NCI-H146 (cell line): ENCODE measurements around the gene WDR46.

Experiments used
- DNase-seq: peaks from one replicate; lab custom pipeline; 2025; lab: John Stamatoyannopoulos, UW

WDR46 gene, protein sequence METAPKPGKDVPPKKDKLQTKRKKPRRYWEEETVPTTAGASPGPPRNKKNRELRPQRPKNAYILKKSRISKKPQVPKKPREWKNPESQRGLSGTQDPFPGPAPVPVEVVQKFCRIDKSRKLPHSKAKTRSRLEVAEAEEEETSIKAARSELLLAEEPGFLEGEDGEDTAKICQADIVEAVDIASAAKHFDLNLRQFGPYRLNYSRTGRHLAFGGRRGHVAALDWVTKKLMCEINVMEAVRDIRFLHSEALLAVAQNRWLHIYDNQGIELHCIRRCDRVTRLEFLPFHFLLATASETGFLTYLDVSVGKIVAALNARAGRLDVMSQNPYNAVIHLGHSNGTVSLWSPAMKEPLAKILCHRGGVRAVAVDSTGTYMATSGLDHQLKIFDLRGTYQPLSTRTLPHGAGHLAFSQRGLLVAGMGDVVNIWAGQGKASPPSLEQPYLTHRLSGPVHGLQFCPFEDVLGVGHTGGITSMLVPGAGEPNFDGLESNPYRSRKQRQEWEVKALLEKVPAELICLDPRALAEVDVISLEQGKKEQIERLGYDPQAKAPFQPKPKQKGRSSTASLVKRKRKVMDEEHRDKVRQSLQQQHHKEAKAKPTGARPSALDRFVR

DNA sequence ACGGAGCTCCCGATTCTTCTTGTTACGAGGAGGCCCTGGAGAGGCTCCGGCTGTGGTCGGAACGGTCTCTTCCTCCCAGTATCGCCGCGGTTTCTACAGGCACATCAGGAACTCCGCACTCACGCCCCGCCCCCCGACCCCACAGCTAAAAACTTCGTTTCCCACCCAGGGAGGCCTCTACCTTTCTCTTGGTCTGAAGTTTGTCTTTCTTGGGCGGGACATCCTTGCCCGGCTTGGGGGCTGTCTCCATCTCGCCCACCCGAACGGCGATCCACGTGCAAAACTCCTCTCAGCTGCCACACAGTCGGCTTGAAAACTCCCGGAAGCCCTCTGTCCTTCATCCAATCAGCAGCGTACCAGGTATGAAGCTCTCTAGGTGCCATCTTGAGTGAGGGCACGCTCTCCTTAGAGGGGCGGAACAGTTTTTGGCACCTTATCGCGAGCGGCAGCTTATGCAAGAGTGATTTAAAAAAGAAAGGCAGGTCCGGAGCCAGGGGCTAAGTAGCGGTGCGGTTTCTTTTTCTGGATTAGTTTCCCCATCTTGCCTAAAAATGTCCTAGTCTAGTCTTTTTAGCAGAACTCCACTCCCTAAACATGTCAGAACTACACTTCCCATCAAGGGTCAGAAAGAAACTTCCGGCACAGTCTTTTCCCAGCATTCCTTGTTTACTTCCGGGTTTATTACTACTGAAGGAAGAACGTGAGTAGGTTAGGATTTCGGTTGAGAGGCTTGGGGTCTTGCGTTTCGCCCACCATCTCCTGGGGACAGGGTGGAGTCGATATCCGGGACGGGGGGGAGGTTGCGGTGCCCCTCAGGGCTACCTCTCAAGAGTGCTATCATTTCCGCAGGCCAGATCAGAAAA, at the start of gene WDR46, which contains the start of gene PFDN6:
WDR46 (minus strand) TSS at position 319 of the 863 bp plus-strand sequence; CDS start at position 250, 69 bp downstream.
PFDN6 (plus strand) TSS at position 681 of the 863 bp plus-strand sequence. CDS start 256 bp downstream, outside the sequence.
- DNase-seq = peak; percentile 83

- DNase-seq = no peak
Observed at GRCh38 chr6:33336495-33336894, 47.5 kb upstream of the WDR46 start.

DNA sequence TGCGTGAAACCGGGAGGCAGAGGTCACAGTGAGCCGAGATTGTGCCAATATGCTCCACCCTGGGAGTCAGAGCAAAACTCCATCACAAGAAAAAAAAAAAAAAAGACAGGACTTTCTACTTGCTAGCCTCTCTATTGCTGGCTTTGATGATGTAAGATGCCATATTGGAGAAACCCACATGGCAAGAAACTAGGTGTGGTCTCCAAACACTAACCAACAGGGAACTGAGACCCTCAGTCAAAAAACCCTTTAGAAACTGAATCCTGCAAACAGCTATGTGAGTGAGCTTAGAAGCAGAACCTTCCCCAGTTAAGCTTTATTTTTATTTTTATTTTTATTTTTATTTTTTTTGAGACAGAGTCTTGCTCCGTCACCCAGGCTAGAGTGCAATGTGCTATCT, 46.9 kb upstream of the WDR46 start:
- no peak for DNase-seq

DNA sequence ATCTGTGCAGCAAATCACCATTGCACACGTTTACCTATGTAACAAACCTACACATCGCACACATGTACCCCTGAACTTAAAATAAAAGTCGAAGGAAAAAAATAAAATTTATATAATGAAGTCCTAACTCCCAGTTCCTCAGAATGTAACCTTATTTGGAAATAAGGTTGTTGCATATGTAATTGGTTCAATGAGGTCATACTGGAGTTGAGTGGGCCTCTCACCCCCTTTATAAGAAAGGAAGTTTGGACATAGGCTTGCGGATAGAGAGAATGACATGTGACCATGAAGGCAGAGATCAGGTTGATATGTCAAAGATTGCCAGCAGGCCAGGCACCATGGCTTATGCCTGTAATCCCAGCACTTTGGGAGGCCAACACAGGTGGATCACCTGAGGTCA, 44.6 kb upstream of the WDR46 start:
- no peak for DNase-seq

- DNase-seq = no peak
Observed at GRCh38 chr6:33330736-33331135, 41.7 kb upstream of the WDR46 start.

- no peak for DNase-seq
Observed at GRCh38 chr6:33329058-33329457, 40.0 kb upstream of the WDR46 start.

- peak; percentile 50 for DNase-seq
Observed at GRCh38 chr6:33324125-33324524, 35.1 kb upstream of the WDR46 start.

- peak; percentile 89 for DNase-seq
Observed at GRCh38 chr6:33323623-33323948, 34.5 kb upstream of the WDR46 start.

DNA sequence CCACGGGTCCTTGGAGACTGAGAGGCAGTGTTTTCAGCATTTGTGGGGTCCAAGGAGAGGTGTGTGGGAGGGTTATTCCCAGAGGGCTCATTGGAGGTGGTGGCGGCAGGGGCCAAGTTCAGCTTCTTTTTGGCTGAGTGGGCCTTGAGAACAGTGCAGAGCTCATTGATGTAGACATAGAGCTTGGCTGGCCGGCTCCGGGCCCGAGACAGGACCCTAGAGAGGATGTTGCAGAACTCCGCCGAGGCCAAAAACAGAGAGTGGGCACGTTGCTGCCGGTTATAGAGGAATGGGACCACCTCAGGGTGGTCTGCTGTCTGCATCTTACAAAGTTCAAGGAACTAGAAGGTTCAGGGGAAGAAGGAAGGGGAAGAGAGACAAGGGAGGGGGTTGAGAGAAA, 32.2 kb upstream of the WDR46 start:
- no peak for DNase-seq

DNA sequence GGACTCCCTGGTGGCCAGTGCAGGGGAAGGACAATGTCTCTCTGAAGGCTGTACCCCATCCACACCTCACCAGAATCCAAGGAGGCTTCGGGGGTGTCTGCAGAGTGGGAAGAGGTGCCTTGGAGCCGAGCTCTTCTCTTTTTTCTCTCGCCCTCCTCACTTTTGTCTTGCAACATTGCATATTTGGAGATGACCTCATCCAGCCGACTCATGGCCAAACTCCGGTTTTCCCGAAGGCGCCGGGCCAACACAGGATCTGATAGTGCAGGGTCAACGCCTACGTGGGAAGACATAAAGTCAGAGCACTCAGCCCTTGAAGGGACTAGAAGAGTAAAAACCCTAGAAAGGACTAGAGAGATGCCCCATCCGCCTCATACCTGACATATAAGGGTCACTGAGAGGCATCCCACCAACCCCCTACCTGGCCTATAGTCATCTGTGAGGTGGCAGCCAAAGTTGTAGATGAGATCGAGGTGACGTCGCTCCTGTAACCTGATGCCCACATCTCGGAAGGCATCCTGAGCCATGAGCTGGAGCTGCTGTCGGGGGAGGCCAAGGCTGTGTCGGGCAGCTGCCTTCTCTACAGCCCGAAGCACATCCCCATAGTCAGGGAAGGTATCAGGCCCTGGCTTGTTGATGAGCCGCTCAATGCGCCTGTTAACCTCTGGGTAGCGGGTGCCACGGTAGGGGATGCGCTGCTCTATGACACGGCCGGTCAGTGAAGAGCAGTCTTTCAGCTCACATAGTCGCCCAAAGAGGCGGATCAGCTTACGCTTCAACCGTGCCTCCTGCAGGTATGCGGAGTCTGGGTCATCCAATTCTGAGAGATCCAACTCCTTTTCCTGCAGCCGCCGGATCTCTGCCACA, 31.5 kb upstream of the WDR46 start:
- no peak for DNase-seq

GRCh38 chr6:33319939-33320314, 30.9 kb upstream of the WDR46 start:
- no peak for DNase-seq

- DNase-seq = no peak
Observed at GRCh38 chr6:33318426-33319073, 29.5 kb upstream of the WDR46 start.

GRCh38 chr6:33317669-33318425, 28.8 kb upstream of the WDR46 start, which contains the start of gene ZBTB22:
Gene ZBTB22 (minus strand): TSS chr6:33317744. CDS start chr6:33316916, 828 bp downstream.
- peak; percentile 99 for DNase-seq

DNA sequence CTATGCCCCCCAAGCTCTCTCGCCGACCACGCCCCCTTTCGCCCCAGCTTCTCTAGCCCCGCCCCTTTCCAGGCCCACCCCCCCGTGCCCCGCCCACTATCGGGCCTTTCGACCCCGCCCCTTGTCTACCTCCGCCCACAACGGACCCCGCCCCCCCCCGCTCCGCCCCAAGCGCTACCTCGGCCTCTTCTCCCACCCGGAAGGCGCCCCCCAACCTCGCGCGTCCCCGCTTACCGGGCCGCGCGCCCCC, 28.3 kb upstream of the WDR46 start:
- DNase-seq = no peak

DNA sequence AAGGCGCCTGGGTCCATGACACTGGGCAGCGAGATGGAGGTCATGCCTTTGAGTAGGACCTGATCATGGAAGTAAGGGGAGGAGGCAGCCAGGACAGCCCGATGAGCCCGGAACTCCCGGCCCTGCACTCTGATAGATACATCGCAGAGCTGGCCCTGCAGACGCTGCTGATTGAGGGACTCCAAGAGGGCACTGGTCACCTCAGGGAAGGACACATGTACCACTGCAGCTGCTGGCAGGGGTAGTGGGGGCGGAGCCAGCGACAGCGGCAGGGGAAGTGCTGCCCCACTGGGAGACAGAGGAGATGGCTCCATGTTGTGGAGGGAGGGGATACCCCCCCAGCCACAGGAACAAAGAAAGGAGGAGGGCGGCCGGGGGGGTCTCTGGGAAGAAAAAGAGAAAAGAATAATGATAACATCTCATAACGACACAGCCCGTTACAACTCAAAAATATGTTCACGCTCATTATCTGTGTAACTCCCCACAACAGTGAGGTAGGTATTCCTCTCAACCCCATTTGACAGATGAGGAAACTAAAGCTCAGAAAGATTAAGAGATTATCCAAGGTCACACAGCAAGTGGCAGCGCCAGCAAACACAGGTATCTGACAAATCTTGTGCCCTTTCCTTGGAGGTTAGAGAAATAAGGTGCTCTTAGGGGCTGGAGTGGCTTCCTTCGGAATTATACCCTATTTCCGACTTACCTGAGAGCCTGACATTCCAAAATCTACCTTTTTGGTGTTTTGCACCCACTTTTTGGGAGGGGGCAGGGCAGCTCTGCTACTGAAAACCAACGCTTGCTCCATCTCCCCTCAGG, 27.8 kb upstream of the WDR46 start:
- no peak for DNase-seq

GRCh38 chr6:33315793-33316602, 27.0 kb upstream of the WDR46 start:
- no peak for DNase-seq

GRCh38 chr6:33314943-33315792, 26.1 kb upstream of the WDR46 start:
- peak; percentile 37 for DNase-seq

DNA sequence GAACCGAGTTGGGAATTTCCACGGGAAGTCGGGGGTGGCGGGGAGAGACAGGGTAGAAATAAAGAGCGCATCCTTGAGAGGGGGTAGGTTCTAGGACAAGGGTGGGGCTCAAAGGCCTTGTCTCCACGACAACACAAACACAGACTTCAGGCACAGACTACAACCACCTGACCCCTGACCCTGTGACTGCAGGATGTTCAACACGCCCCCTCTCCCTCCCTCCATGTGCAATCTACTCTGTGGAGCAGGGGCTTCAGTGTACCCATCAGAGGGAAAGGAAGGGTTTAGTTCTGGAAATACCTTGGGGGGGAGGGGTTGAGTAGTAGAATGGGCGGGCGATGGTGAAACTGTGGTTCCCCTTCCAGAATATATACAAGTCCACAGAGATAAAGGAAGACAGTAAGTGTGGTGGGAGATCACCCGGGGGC, 25.5 kb upstream of the WDR46 start:
- peak; percentile 54 for DNase-seq
